Placental epithelial cell (primary cell): Measurements from ENCODE around the gene KLF6. TPM values are rescaled to one million over a fixed set of nuclear protein-coding genes. Genes with fewer than 3 reads are reported as not detected.

ENCODE experiments used
- total RNA-seq: library from RNA; depleted of rRNA; stranded (reverse); fragments of >200 nt; gene quantifications from 2 replicates; pipeline ENCODE4 v1.2.3, GENCODE V29; 2012

The KLF6 gene
- 132 and 165 TPM in 2 replicates for total RNA-seq

DNA sequence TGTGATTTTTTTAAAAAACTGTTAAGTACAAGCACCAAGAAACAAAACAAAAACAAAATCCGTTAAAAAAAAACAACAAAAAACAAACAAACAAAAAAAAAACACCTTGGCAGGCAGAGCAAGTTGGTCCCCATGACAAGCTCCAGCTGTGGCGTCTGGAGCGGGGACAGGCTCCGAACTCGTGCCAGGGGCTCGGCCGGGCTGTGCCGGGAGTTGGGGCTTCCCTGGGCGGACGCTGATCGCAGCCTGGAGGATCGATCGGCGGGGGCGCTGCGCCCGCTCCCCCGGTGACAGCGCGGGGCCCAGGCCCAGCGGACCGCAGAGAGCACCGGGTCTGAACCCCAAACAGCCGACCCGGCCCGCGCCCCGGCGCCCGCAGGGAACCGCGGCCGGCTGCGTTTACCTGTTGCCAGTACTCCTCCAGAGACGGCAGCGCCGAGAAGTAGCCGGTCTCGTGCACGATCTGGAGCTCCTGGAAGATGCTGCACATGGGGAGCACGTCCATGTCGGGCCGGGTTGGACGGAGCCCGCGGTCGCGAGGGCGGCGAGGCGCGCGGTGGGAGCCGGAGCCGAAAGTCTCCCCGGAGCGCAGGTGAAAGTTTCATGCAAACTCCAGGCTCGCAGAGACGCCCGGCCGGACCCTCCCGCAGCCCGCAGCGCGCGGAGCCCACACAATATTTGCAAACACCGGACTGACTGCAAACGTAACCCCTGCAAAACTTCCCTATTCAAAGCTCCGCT lies at the start of gene KLF6:
Gene KLF6, minus strand, starts transcription at position 700 of the 741 bp plus-strand sequence. Its CDS starts 195 bp downstream, at position 505.

